SHP77 treated with DMSO at 0.1 percent for 48 hours (cell line): Measurements from ENCODE around the gene CANT1.
A peak's percentile ranks its signal among the peaks of the same experiment; 100 is the strongest.

Experiments used
- DNase-seq: peaks from one replicate; lab custom pipeline; 2025; lab: John Stamatoyannopoulos, UW

The CANT1 gene

GRCh38 chr17:79008666-79009387 lies 737 bp downstream of the CANT1 start:
- DNase-seq = no peak

- no peak for DNase-seq
Observed at GRCh38 chr17:79007504-79008381, 1.8 kb downstream of the CANT1 start.

- no peak for DNase-seq
Observed at GRCh38 chr17:79006794-79007503, 2.6 kb downstream of the CANT1 start.

DNA sequence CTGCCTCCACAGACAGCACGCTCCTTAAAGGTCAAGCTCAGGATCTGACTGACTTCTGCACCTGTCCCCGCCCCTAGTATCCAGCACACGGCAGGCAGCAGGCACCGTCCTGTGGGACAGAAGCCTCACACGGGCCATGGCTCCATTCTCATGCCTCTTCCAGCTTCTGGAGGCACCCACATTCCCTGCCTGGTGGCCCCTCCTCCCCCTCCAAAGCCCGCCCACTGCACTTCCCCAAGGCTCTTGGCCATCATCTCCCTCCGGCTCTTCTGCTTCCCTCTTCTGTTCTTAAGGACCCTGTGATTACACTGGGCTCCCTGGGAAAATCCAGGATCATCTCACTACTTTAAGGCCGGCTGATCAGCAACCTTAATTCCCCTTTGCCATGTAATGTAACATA lies 3.5 kb downstream of the CANT1 start:
- no peak for DNase-seq

DNA sequence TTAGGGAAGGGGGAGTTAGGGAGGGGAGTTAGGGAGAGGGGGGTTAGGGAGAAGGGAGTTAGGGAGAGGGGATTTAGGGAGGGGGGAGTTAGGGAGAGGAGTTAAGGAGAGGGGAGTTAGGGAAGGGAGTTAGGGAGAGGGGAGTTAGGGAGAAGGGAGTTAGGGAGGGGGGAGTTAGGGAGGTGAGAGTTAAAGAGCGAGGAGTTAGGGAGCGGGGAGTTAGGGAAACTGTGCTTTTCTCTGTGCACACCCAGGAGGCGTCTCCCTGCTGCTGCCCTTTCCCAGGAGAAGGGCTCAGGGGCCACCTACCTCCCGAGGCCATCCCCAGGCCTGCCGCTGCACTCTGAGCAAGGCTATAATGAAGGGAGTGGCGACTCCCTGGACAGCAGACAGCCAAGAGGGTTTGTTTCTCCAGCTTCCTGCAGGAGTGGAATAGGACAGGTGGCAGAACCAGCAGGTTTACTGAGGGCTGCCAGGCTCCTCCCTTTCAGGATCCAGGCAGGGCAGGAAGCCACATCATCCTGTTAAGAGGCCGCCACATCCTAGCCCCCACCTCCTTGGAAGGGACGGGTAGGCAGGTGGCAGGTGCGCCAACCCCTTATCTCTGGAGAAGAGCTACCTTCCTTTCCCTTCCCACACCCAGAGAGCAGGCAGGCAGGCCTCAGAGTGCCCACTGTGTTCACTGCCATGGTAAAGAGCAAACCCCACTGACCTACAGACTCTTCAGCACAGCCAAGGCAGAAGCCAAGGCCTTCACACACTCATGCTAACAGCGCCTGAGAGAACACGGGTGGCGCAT lies 4.3 kb downstream of the CANT1 start:
- DNase-seq = peak; percentile 21

GRCh38 chr17:79003661-79004411 lies 5.7 kb downstream of the CANT1 start:
- DNase-seq = no peak

- DNase-seq = no peak
Observed at GRCh38 chr17:79002796-79003593, 6.6 kb downstream of the CANT1 start.

DNA sequence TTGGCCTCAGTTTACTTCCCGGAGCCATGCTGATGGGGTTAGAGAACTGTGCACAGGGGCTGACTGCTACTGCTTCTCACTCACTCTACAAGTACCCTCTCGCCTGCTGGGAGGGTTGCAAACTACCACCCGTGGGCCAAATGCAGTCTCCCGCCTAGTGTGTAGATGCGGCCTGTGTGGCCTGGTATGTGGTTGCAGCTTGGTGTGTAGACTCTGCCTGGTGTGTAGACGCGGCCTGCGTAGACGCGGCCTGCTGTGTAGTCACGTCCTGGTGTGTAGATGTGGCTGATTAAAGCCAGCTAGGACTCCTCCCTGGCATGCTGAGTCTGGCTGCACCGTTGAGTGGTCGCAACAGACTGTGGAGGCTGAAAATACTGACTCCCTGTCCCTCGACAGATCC lies 7.3 kb downstream of the CANT1 start:
- no peak for DNase-seq

DNA sequence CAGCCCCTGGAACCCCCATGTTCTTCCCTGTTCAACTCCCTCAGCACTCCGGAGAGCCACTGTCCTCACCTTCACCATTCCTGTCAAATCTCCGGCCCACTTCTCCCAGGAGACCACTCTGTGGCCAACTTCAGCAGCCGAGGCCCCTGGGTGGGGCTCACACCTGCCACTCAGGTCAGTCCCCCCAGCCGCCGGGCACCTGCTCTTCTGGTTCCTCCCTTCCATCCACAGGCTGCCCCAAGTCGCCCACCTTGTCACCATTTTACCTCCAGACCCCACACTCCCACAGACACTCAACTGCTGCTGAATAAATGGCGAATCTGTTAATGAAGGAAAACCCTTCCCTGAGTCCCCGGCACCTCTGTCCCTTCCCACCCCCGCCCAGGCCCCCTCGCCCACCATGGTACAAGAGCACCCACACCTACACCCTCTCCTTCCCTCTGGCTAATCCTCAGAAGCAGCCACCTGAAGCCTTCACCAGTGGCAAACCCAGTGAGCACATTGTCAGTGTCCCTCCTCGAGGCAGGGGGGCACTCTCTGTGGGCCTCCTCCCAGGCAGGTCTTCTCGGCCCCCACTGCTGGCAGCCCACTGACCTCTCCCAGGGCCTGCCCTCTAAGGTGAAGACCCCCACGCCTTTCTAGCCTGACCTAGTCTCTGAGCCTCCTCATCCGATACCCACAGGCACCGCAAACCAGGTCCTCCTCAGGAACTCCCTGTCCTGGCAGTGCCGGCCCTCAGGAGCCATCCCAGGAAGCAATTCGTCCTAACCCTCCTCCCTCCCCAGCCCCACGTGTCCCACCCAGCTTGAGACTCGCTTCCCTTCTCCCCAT lies 8.2 kb downstream of the CANT1 start:
- no peak for DNase-seq

- no peak for DNase-seq
Observed at GRCh38 chr17:79000396-79001189, 9.0 kb downstream of the CANT1 start.

- no peak for DNase-seq
Observed at GRCh38 chr17:78999947-79000395, 9.6 kb downstream of the CANT1 start.

- DNase-seq = no peak
Observed at GRCh38 chr17:78999056-78999768, 10.4 kb downstream of the CANT1 start.

GRCh38 chr17:78998311-78999055 lies 11.1 kb downstream of the CANT1 start:
- no peak for DNase-seq

- DNase-seq = no peak
Observed at GRCh38 chr17:78997881-78998280, 11.7 kb downstream of the CANT1 start.

DNA sequence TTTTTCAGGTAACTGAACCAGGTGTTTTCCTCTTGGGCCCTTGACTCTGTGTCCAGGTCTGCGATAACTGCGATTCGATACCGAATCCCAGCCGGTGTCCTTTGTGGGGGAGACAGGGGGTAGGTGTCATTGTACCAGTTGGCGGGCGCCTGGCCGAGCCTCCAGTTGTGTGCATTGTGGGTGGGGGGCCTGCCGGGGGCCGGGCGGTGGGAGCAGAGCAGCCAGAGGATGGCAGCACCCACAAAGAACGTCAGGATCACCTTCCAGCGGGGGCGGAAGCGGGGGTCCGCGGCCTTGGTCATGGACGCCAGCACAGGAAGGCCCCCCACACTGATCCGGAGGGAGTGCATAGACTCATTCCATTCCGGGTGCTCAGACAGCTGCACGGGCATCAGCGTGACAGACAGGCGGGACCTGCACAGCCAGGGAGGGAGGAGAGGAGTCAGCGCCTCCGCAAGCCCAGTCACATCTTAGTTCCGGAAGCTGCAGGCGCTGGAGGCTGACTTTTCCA lies 12.3 kb downstream of the CANT1 start:
- no peak for DNase-seq

DNA sequence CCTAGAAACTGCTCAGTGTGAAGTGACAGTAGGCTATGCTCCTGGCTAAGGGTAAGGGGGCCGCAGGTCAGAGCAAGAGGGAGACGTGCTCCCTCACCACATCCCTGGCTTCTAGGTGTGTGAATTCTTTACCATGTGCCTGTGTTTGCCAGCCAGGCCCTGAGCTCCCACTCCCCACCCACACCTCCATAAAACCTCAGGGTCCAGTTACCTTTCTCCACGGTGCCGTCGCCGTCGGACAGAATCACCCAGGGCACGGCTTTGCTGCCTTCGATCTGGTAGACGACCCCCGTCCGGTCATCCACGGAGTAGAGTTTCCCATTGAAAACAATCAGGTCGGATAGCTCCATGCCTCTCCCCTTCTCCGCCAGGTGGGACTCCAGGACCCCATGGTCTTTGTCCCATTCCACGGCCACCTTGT lies 12.8 kb downstream of the CANT1 start:
- no peak for DNase-seq
